Mesenchymal stem cell (in vitro differentiated cells and primary cell): ENCODE results near the gene PRIM1.

ENCODE experiments used
- DNase-seq: peaks from one replicate; pipeline ENCODE4 v3.0.0-alpha.2; 2013
- H2AFZ ChIP-seq: one replicate; pipeline ENCODE4 v1.6.1; 2013; ENCODE audit warnings: low read depth, mild to moderate bottlenecking, control low read depth, inconsistent platforms, low read length, moderate library complexity
- H2AK5ac ChIP-seq: 2 replicates; pipeline ENCODE4 v1.6.1; 2013; ENCODE audit warnings: low read length, moderate library complexity, mild to moderate bottlenecking, inconsistent platforms; ENCODE audit not compliant: severe bottlenecking
- H2BK120ac ChIP-seq: one replicate; pipeline ENCODE4 v1.6.1; 2013; ENCODE audit warnings: low read depth, mild to moderate bottlenecking, inconsistent platforms, low read length, moderate library complexity
- H2BK12ac ChIP-seq, 2 experiments: one replicate each; pipeline ENCODE4 v1.6.1; 2013; ENCODE audit warnings: inconsistent platforms in 2 of 2, low read length in 2 of 2, mild to moderate bottlenecking in 2 of 2, moderate library complexity in 2 of 2, control low read depth in 1 of 2
- H2BK15ac ChIP-seq: one replicate; pipeline ENCODE4 v1.6.1; 2013; ENCODE audit warnings: mild to moderate bottlenecking, low read depth, inconsistent platforms; ENCODE audit not compliant: poor library complexity, severe bottlenecking
- H2BK5ac ChIP-seq: 2 replicates; pipeline ENCODE4 v1.6.1; 2013; ENCODE audit warnings: low read depth, mild to moderate bottlenecking, low read length, control low read depth, inconsistent platforms; ENCODE audit not compliant: poor library complexity, severe bottlenecking
- H3K14ac ChIP-seq, 2 experiments: one replicate each; pipeline ENCODE4 v1.6.1; 2013; ENCODE audit warnings: inconsistent platforms in 2 of 2, low read length in 2 of 2, control low read depth in 1 of 2, mild to moderate bottlenecking in 1 of 2, moderate library complexity in 1 of 2
- H3K18ac ChIP-seq, 2 experiments: one replicate each; pipeline ENCODE4 v1.6.1; 2013; ENCODE audit warnings: inconsistent platforms in 2 of 2, low read length in 2 of 2, control low read depth in 1 of 2, low read depth in 1 of 2, mild to moderate bottlenecking in 1 of 2
- H3K23ac ChIP-seq, 2 experiments: one replicate each; pipeline ENCODE4 v1.6.1; 2013; ENCODE audit warnings: inconsistent platforms in 2 of 2, low read length in 2 of 2, mild to moderate bottlenecking in 2 of 2, moderate library complexity in 2 of 2, control low read depth in 1 of 2
- H3K27ac ChIP-seq: 2 replicates; pipeline ENCODE4 v1.5.1; 2013; ENCODE audit warnings: mild to moderate bottlenecking, moderate library complexity, low read length, control low read depth, inconsistent platforms; ENCODE audit not compliant: poor library complexity, severe bottlenecking
- H3K27me3 ChIP-seq, 2 experiments: 2 replicates each; pipeline versions ENCODE4 v1.6.1 to v1.7.0; 2013; ENCODE audit warnings: low read length in 2 of 2, mild to moderate bottlenecking in 2 of 2, moderate library complexity in 2 of 2, control low read depth in 1 of 2, inconsistent platforms in 1 of 2; ENCODE audit not compliant: control insufficient read depth in 1 of 2, insufficient read depth in 1 of 2
- H3K36me3 ChIP-seq, 2 experiments: 2 replicates each; pipeline versions ENCODE4 v1.6.1 to v1.7.0; 2013; ENCODE audit warnings: low read length in 2 of 2, control low read depth in 1 of 2, inconsistent platforms in 1 of 2, low read depth in 1 of 2, mild to moderate bottlenecking in 1 of 2; ENCODE audit not compliant: insufficient read depth in 2 of 2, control insufficient read depth in 1 of 2
- H3K4ac ChIP-seq, 2 experiments: one replicate each; pipeline ENCODE4 v1.6.1; 2013; ENCODE audit warnings: inconsistent platforms in 2 of 2, low read length in 2 of 2, mild to moderate bottlenecking in 2 of 2, moderate library complexity in 2 of 2, control low read depth in 1 of 2, low read depth in 1 of 2
- H3K4me1 ChIP-seq: 2 replicates; pipeline ENCODE4 v1.6.1; 2013; ENCODE audit warnings: low read depth, low read length, control low read depth; ENCODE audit not compliant: control insufficient read depth, insufficient read depth
- H3K4me2 ChIP-seq: 2 replicates; pipeline ENCODE4 v1.6.1; 2013; ENCODE audit warnings: low read length, mild to moderate bottlenecking, inconsistent platforms; ENCODE audit not compliant: poor library complexity, severe bottlenecking
- H3K4me3 ChIP-seq, 2 experiments: 2 replicates each; pipeline versions ENCODE4 v1.5.1 to v1.7.0; 2013; ENCODE audit warnings: low read length in 2 of 2, mild to moderate bottlenecking in 2 of 2, control low read depth in 1 of 2, low read depth in 1 of 2; ENCODE audit not compliant: insufficient read depth in 1 of 2
- H3K79me1 ChIP-seq: replicated peaks from 2 replicates; pipeline ENCODE4 v1.6.1; 2013; ENCODE audit warnings: mild to moderate bottlenecking, control low read depth, low read length, inconsistent platforms; ENCODE audit not compliant: poor library complexity, severe bottlenecking
- H3K9ac ChIP-seq: 2 replicates; pipeline ENCODE4 v1.7.0; 2013; ENCODE audit warnings: mild to moderate bottlenecking, low read length, moderate library complexity
- H3K9me3 ChIP-seq: 2 replicates; pipeline ENCODE4 v1.7.0; 2013; ENCODE audit warnings: mild to moderate bottlenecking, low read length; ENCODE audit not compliant: control insufficient read depth
- H4K8ac ChIP-seq: one replicate; pipeline ENCODE4 v1.6.1; 2013; ENCODE audit warnings: inconsistent platforms, mild to moderate bottlenecking, low read length, moderate library complexity
- H4K91ac ChIP-seq: one replicate; pipeline ENCODE4 v1.6.1; 2013; ENCODE audit warnings: mild to moderate bottlenecking, low read length, inconsistent platforms
- WGBS: methylation state at CpG from one replicate; pipeline ENCODE4 v1.1.7; 2013; ENCODE audit warnings: mixed read lengths; 5-methylcytosine and 5-hydroxymethylcytosine counted together

Gene PRIM1

GRCh38 chr12:56778756-56779155 is 26.6 kb upstream of the PRIM1 start:
- Histone ChIP-seq H3K23ac (no peak overlapping the region), H3K27ac (no peak overlapping the region), H2BK120ac (no peak overlapping the region), H3K18ac (no peak overlapping the region), H3K4ac (no peak overlapping the region), H2AFZ (no peak overlapping the region), H3K9me3 (no peaks in the 10 kb centered on the region), H3K27me3 (peaks cover 0 to 5% of the 10 kb centered on the region in 2 experiments), H3K79me1 (no peaks in the 10 kb centered on the region), H3K14ac (no peak overlapping the region), H2AK5ac (no peak overlapping the region), H2BK15ac (no peak overlapping the region), H3K4me2 (no peak overlapping the region), H3K36me3 (no peaks in the 10 kb centered on the region), H4K8ac (no peak overlapping the region), H2BK5ac (no peak overlapping the region), H3K9ac (no peak overlapping the region), H2BK12ac (no peak overlapping the region), H3K4me3 (no peak overlapping the region), H4K91ac (no peak overlapping the region), H3K4me1 (no peaks in the 10 kb centered on the region)
- DNase-seq: no peak
- WGBS: 99% methylated on average over 9 of the region's 17 CpGs

GRCh38 chr12:56776654-56777053 is 24.5 kb upstream of the PRIM1 start:
- no peak overlapping the region for H2AFZ ChIP-seq
- no peak overlapping the region for H2BK12ac ChIP-seq
- no peak overlapping the region for H3K9ac ChIP-seq
- H3K79me1 ChIP-seq: no peaks in the 10 kb centered on the region
- no peak overlapping the region for H3K4ac ChIP-seq
- H3K18ac ChIP-seq: no peak overlapping the region
- no peak overlapping the region for H4K91ac ChIP-seq
- H3K4me2 ChIP-seq: no peak overlapping the region
- H3K27ac ChIP-seq: no peak overlapping the region
- H4K8ac ChIP-seq: no peak overlapping the region
- peaks cover 0 to 1% of the 10 kb centered on the region in 2 experiments for H3K27me3 ChIP-seq
- H3K4me3 ChIP-seq: no peak overlapping the region
- H3K36me3 ChIP-seq: no peaks in the 10 kb centered on the region
- no peak overlapping the region for H2BK120ac ChIP-seq
- H3K14ac ChIP-seq: no peak overlapping the region
- H2AK5ac ChIP-seq: no peak overlapping the region
- 97% methylated on average over 2 of the region's 3 CpGs for WGBS
- H3K23ac ChIP-seq: no peak overlapping the region
- no peaks in the 10 kb centered on the region for H3K4me1 ChIP-seq
- no peak overlapping the region for H2BK5ac ChIP-seq
- no peak for DNase-seq
- H3K9me3 ChIP-seq: no peaks in the 10 kb centered on the region
- H2BK15ac ChIP-seq: no peak overlapping the region

GRCh38 chr12:56775638-56776037 is 23.5 kb upstream of the PRIM1 start:
- Histone ChIP-seq H3K27ac (no peak overlapping the region), H3K23ac (no peak overlapping the region), H3K14ac (no peak overlapping the region), H2AFZ (no peak overlapping the region), H2BK15ac (no peak overlapping the region), H3K4me3 (no peak overlapping the region), H2AK5ac (no peak overlapping the region), H3K36me3 (no peaks in the 10 kb centered on the region), H2BK12ac (no peak overlapping the region), H3K4me2 (no peak overlapping the region), H3K79me1 (no peaks in the 10 kb centered on the region), H3K9ac (no peak overlapping the region), H2BK5ac (no peak overlapping the region), H4K8ac (no peak overlapping the region), H4K91ac (no peak overlapping the region), H2BK120ac (no peak overlapping the region), H3K18ac (no peak overlapping the region), H3K9me3 (no peaks in the 10 kb centered on the region), H3K4ac (no peak overlapping the region), H3K27me3 (peaks cover 4% of the 10 kb centered on the region in 2 experiments), H3K4me1 (no peaks in the 10 kb centered on the region)
- WGBS: 94% methylated on average over 4 of the region's 6 CpGs
- DNase-seq: no peak

GRCh38 chr12:56773113-56773512 is 21.0 kb upstream of the PRIM1 start:
- Histone ChIP-seq H3K9ac (no peak overlapping the region), H2BK120ac (no peak overlapping the region), H3K23ac (no peak overlapping the region), H3K9me3 (no peaks in the 10 kb centered on the region), H3K4me1 (no peaks in the 10 kb centered on the region), H4K91ac (no peak overlapping the region), H3K27ac (no peak overlapping the region), H4K8ac (no peak overlapping the region), H2BK5ac (no peak overlapping the region), H3K14ac (no peak overlapping the region), H3K79me1 (no peaks in the 10 kb centered on the region), H3K27me3 (peaks cover 11 to 16% of the 10 kb centered on the region in 2 experiments), H3K36me3 (no peaks in the 10 kb centered on the region), H3K4me3 (no peak overlapping the region), H2BK15ac (no peak overlapping the region), H2AFZ (no peak overlapping the region), H3K4me2 (no peak overlapping the region), H3K4ac (no peak overlapping the region), H2BK12ac (no peak overlapping the region), H2AK5ac (no peak overlapping the region), H3K18ac (no peak overlapping the region)
- WGBS: 78% methylated on average over 2 of the region's 2 CpGs
- no peak for DNase-seq
